GM21367 (cell line): ENCODE measurements around the gene ANLN.
"Not testable (repeated sequence)": the region's sequence is repeated elsewhere in the genome, so short reads cannot be mapped to it uniquely, and the experiment has no call there.

Experiments
- ATAC-seq: cut with Tn5 transposase; IDR thresholded peaks from one replicate; pipeline ENCODE4 v1.9.1; 2021; ENCODE audit not compliant: unreplicated experiment

Gene ANLN

GRCh38 chr7:36460811-36461429 lies 71.3 kb downstream of the ANLN start:
- ATAC-seq = no peak

DNA sequence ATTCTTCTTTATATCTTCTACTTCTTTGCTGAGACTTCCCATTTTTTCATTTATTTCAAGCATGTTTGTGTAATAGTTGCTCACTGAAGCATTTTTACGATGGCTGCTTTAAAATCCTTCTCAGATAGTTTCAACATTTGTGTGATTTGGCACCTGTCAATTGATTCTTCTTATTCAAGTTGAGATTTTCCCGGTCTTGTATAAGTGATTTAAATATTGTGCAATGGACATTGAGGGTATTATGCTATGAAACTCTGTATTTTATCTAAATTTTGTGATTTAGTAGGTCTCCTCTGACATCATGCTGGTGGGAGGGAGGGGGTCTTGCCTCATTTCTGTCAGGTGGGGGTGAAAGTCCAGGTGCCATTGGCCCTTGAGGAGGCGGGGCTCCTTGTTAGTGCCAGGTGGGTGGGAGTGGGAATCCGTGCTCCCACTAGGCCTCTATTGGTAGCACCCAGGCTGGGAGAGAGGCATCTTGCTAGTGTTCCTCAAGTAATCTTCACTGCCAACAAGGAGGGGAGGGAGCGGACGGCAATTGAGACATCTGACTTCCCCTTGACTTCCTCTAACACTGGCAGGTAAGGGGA lies 73.0 kb downstream of the ANLN start:
- no peak for ATAC-seq

DNA sequence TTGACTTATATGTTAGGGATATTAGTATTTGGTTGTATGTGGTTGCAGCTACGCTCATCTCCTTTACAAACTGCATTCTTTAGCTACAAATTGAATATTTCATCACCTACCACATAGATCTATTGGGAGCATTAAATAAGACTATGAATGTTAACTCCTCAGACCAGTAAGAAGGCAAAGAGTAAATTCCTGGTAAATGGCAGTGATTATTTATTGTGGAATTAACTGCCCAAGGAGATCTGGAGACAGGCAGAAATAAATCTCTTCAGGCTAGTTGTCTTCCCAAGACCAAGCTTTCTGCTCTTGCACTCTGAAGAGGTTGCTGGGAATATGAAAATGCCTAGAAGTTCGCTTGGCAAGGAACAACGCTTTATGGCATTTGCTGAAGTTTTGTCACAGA lies 74.6 kb downstream of the ANLN start:
- ATAC-seq = no peak

- not testable (repeated sequence) for ATAC-seq
Measured at GRCh38 chr7:36466001-36466400, 76.3 kb downstream of the ANLN start.

DNA sequence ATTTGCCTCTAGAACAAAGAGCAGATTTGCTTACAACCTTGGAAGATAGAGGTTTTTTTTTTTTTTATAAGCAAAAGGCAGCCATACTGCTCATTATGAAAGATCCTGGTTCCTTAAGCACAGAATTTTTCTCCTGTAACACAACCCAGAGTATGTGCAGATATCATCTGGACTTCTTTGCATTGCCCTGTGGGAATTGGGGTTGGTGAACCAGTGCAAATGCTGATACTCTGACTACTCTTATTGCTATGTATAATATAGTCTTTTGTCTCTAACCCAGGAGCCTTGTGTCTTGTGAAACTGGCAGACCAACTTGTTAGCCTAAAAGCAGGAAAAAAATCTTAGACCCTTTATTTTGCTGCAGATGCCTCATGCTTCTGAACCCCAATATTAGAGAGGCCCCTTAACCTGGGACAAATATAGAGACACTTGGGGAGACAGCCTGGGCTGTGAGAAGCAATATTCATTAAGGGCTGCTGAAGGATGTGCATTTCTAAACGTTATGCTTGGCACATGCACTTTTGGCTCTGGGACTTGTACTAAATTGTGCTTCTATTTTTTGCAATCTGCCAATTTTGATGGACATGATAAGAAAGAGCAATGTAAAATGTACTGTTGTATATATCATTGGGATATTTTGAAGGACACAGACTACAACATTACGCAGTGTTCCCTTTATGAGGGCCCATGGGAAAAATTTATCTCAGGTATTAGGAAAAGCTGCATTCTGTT lies 78.9 kb downstream of the ANLN start:
- ATAC-seq = no peak

DNA sequence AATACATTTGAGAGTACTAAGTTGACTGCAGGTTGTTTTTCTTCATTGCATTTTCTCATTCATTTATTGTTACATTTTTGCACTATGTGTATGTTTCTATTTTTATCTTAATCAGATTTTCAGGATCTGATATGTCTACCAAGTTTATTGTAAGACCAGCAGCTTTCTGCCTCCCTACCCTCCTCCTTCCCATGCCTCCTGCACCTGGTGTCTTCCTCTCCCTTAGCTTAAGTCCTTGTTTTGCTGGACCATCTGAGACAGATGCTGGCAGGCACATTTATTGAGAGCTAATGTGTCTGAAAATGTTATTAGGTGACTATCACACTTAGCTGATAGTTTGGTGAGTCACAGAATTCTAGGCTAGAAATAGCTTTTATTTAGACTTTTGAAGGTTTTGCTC lies 79.6 kb downstream of the ANLN start:
- ATAC-seq = no peak

DNA sequence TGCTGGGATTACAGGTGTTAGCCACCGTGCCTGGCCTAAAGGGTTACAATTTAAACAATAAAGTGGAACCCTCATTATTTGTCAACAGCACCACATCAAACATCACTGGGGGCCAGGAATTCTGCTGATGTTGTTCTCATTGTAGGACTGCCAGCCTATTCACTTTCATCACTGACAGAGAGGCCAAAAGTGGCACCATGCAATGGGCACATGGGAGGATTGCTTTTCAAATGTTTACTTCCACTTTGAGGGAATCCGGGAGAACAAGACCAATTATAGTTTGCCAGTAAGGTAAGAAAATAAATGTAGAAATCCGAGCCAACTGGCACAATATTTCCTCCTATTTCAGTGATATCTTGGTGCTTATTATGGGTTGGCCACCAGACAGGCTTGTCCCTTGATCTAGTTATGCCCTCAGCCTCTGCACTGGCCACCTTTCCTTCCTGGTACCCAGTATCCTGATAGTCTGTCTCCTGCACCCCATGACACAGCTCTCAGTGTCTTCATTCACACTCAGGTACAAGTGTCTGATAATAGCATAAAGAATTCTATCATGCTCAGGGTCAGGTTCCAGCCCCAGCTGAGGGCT lies 82.6 kb downstream of the ANLN start:
- no peak for ATAC-seq

- ATAC-seq = no peak
Measured at GRCh38 chr7:36473454-36474282, 84.0 kb downstream of the ANLN start.

DNA sequence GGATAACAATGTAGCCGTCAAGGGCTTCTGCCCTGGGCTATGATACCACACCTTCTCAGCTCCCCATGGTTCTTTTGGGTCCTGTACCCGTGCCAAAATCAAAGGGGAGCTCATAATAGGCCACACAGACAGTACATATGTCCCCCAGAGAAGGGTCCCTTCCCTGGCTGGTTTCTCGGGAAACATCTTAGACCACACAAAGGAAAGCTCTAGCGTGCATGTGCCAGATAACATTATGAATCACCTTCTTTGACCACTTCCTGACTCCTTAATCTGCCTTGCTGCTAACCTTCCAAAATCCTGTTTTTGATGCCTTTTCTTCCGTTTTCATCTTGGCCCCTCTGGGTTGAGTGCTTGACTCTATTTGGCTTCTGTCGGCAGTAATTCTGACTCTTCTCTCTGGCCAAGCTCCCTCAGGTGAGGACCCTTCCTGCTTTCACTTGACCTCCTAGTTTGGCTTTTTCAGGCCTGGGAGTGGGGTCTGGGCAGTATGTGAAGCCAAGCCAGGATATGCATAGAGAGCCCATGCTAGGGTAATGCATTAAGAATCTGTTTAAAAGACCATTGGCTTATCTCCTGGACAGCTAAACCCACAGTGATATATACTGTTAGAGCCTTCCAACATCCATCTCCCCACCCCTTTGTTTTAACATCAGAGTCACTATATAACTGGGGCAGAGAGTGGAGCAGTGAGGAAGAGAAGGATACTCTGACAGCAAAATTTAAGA lies 84.8 kb downstream of the ANLN start:
- ATAC-seq = no peak

- no peak for ATAC-seq
Measured at GRCh38 chr7:36475011-36475342, 85.3 kb downstream of the ANLN start.

- no peak for ATAC-seq
Measured at GRCh38 chr7:36475381-36475780, 85.7 kb downstream of the ANLN start.

- ATAC-seq = no peak
Measured at GRCh38 chr7:36478745-36479144, 89.1 kb downstream of the ANLN start.

DNA sequence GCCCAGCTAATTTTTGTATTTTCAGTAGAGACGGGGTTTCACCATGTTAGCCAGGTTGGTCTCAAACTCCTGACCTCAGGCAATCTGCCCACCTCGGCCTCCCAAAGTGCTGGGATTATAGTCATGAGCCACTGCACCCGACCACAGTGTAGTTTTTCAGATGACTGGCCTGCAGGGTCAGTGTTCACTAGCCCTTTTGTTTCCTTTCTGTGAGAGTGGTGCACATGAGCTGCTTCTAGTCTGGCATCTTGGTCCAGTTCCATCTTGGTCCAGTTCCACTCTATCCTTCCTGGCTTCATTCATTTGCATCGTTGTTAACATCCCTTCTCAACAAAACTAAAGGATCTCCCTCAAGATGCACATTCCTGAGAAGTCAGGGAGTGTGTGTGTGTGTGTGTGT lies 94.2 kb downstream of the ANLN start:
- not testable (repeated sequence) for ATAC-seq

GRCh38 chr7:36484265-36484664 lies 94.6 kb downstream of the ANLN start:
- ATAC-seq = no peak

DNA sequence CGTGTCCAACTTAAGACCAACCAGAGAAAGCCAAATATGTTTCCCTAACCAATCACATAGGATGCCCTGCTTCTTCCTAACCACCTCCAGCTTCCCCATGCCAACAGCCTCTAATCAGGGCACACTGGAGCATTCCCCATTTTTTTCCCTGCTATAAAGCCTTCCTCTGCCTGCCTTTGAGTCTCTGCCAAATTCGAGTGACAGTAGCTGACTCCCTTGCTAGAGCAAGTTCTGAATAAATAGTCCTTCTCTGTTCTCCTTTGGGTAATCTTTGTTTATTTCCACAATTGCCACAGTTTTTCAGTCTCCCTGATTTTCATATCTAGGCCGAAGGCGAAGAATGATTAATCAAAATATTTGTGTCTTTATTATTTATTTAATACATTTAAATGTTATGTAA lies 96.7 kb downstream of the ANLN start:
- no peak for ATAC-seq

- no peak for ATAC-seq
Measured at GRCh38 chr7:36487756-36488336, 98.2 kb downstream of the ANLN start.

DNA sequence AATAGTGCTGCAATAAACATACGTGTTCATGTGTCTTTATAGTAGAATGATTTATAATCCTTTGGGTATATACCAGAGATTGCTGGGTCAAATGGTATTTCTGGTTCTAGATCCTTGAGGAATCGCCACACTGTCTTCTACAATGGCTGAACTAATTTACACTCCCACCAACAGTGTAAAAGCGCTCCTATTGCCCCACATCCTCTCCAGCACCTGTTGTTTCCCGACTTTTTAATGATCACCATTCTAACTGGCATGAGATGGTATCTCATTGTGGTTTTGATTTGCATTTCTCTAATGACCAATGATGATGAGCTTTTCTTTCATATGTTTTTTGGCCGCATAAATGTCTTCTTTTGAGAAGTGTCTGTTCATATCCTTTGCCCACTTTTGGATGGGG lies 99.0 kb downstream of the ANLN start:
- ATAC-seq = not testable (repeated sequence)

GRCh38 chr7:36490419-36490830 lies 100.8 kb downstream of the ANLN start:
- no peak for ATAC-seq

DNA sequence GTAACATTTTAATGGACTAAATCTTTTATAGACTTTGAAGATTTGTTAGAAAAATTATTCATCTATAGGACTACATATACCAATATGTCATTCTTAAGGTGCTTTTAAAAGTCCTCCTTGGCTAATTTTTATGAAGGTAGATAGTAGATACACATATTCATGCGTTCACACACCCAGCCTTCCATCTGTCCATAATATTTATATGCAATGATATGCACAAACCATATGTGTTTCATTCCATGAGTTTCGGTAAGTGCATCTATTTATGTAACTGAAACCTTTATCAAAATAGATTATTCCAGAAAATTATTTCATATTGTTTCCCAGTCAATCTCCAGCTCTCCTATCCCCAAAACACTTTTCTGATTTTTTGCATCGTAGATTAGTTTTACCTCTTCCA lies 101.7 kb downstream of the ANLN start:
- no peak for ATAC-seq

GRCh38 chr7:36496576-36496975 lies 106.9 kb downstream of the ANLN start:
- no peak for ATAC-seq
